Neural cell (in vitro differentiated cells): ENCODE measurements around the gene SLC9C1. TPM values are rescaled to one million over a fixed set of nuclear protein-coding genes. Genes with fewer than 3 reads are reported as not detected.

Source experiments
- H2AFZ ChIP-seq: fragments of 200-600, 300-800 bp; sonication (generic), shearing (Covaris generic); 2 replicates; pipeline ENCODE4 v1.6.0; 2014; ENCODE audit warnings: low read depth, mild to moderate bottlenecking, antibody characterized with exemption, low read length, moderate library complexity
- H3F3A ChIP-seq: fragments of 200-600 bp; shearing (Covaris generic); 2 replicates; pipeline ENCODE4 v1.6.1; 2016; ENCODE audit warnings: mild to moderate bottlenecking, moderate library complexity, mixed read lengths, antibody characterized with exemption, low read length; ENCODE audit not compliant: insufficient read depth, poor library complexity, severe bottlenecking
- H3K27ac ChIP-seq: fragments of 200-600, 300-800 bp; sonication (generic), shearing (Covaris generic); 2 replicates; pipeline ENCODE4 v1.5.1; 2014; ENCODE audit warnings: mild to moderate bottlenecking, low read length, moderate library complexity
- H3K27me3 ChIP-seq: fragments of 300-800, 200-600 bp; sonication (generic), shearing (Covaris generic); 2 replicates; pipeline ENCODE4 v1.6.0; 2014; ENCODE audit warnings: mild to moderate bottlenecking, low read depth, low read length, moderate library complexity; ENCODE audit not compliant: insufficient read depth
- H3K36me3 ChIP-seq: fragments of 300-800, 200-600 bp; sonication (generic), shearing (Covaris generic); 2 replicates; pipeline ENCODE4 v1.5.1; 2014; ENCODE audit warnings: mild to moderate bottlenecking, antibody characterized with exemption, low read length, moderate library complexity; ENCODE audit not compliant: insufficient read depth
- H3K4me2 ChIP-seq: fragments of 300-800, 200-600 bp; sonication (generic), shearing (Covaris generic); 2 replicates; pipeline ENCODE4 v1.6.0; 2014; ENCODE audit warnings: mild to moderate bottlenecking, low read length
- H3K4me3 ChIP-seq: fragments of 300-800, 200-600 bp; sonication (generic), shearing (Covaris generic); 2 replicates; pipeline ENCODE4 v1.5.1; 2014; ENCODE audit warnings: mild to moderate bottlenecking, low read length, moderate library complexity
- H3K79me2 ChIP-seq: fragments of 200-600 bp; shearing (Covaris generic); replicated peaks from 2 replicates; pipeline ENCODE4 v1.6.0; 2014; ENCODE audit warnings: mild to moderate bottlenecking, low read length, moderate library complexity; ENCODE audit not compliant: insufficient read depth
- H3K9ac ChIP-seq: fragments of 300-800, 200-600 bp; sonication (generic), shearing (Covaris generic); 2 replicates; pipeline ENCODE4 v1.6.1; 2016; ENCODE audit warnings: mild to moderate bottlenecking, low read length, mixed read lengths
- H3K9me2 ChIP-seq: fragments of 200-600 bp; shearing (Covaris generic); 2 replicates; pipeline ENCODE4 v1.6.1; 2016; ENCODE audit warnings: mild to moderate bottlenecking, low read length, mixed read lengths; ENCODE audit not compliant: insufficient read depth
- H3K9me3 ChIP-seq: fragments of 200-600, 300-800 bp; sonication (generic), shearing (Covaris generic); 2 replicates; pipeline ENCODE4 v1.6.1; 2016; ENCODE audit warnings: mild to moderate bottlenecking, mixed run types, low read length, moderate library complexity, mixed read lengths
- H4K20me1 ChIP-seq: fragments of 200-600 bp; shearing (Covaris generic); 2 replicates; pipeline ENCODE4 v1.6.1; 2016; ENCODE audit warnings: mild to moderate bottlenecking, mixed run types; ENCODE audit not compliant: insufficient read depth
- CTCF ChIP-seq: fragments of 450-650 bp; IDR thresholded peaks from 2 replicates; pipeline ENCODE4 v1.5.1; 2014; ENCODE audit warnings: antibody characterized with exemption, mild to moderate bottlenecking, moderate library complexity; ENCODE audit not compliant: poor library complexity, severe bottlenecking
- EP300 ChIP-seq: fragments of 450-650 bp; conservative IDR thresholded peaks from 2 replicates; pipeline ENCODE4 v1.6.1; 2014; ENCODE audit warnings: antibody characterized with exemption, mild to moderate bottlenecking, moderate library complexity; ENCODE audit not compliant: poor library complexity, severe bottlenecking
- EZH2 ChIP-seq: fragments of 200-600, 300-800 bp; shearing (Covaris generic), sonication (generic); IDR thresholded peaks from 2 replicates; pipeline ENCODE4 v1.6.1; 2014; ENCODE audit warnings: antibody characterized with exemption, low read length, borderline replicate concordance, mild to moderate bottlenecking; ENCODE audit not compliant: insufficient read depth, poor library complexity, severe bottlenecking
- MXI1 ChIP-seq: fragments of 450-650 bp; conservative IDR thresholded peaks from 2 replicates; pipeline ENCODE4 v1.6.1; 2014; ENCODE audit warnings: antibody characterized with exemption, mild to moderate bottlenecking; ENCODE audit not compliant: poor library complexity, severe bottlenecking
- POLR2AphosphoS5 ChIP-seq: IDR thresholded peaks from 2 replicates; pipeline ENCODE4 v1.6.1; 2012
- RAD21 ChIP-seq: fragments of 450-650 bp; conservative IDR thresholded peaks from 2 replicates; pipeline ENCODE4 v1.6.1; 2014; ENCODE audit warnings: antibody characterized with exemption, mild to moderate bottlenecking, moderate library complexity
- REST ChIP-seq: IDR thresholded peaks from 2 replicates; pipeline ENCODE4 v1.6.1; 2012; ENCODE audit warnings: borderline replicate concordance
- SMC3 ChIP-seq: fragments of 450-650 bp; conservative IDR thresholded peaks from 2 replicates; pipeline ENCODE4 v1.6.1; 2014; ENCODE audit warnings: antibody characterized with exemption, mild to moderate bottlenecking, moderate library complexity; ENCODE audit not compliant: poor library complexity
- TAF1 ChIP-seq: IDR thresholded peaks from 2 replicates; pipeline ENCODE4 v1.6.1; 2012; ENCODE audit warnings: low read depth
- polyA plus RNA-seq: library from polyadenylated mRNA; depleted of rRNA; stranded (reverse); fragments of >200 nt; gene quantifications from 2 replicates; pipeline ENCODE4 v1.2.3, GENCODE V29; 2014

Gene SLC9C1
- polyA plus RNA-seq, 1 donor from 2014 or later = not detected

GRCh38 chr3:112126511-112126911 lies 167.5 kb downstream of the SLC9C1 start:
- Histone ChIP-seq H3K36me3 (no peaks in the 10 kb centered on the region), H3F3A (no peaks in the 10 kb centered on the region), H3K9me3 (no peaks in the 10 kb centered on the region), H3K4me2 (no peak overlapping the region), H4K20me1 (no peaks in the 10 kb centered on the region), H3K9ac (no peak overlapping the region), H2AFZ (no peak overlapping the region), H3K27me3 (no peaks in the 10 kb centered on the region), H3K27ac (no peak overlapping the region), H3K9me2 (no peaks in the 10 kb centered on the region), H3K79me2 (no peaks in the 10 kb centered on the region), H3K4me3 (no peak overlapping the region)
- TF ChIP-seq REST = no peak
- TF ChIP-seq SMC3 = no peak
- TF ChIP-seq CTCF = no peak
- TF ChIP-seq RAD21 = no peak
- TF ChIP-seq POLR2AphosphoS5 = no peak
- TF ChIP-seq TAF1 = no peak
- TF ChIP-seq EZH2 = no peak
- no peak for TF ChIP-seq MXI1
- TF ChIP-seq EP300 = no peak

- H3K79me2 ChIP-seq = no peaks in the 10 kb centered on the region
- no peak overlapping the region for H3K4me2 ChIP-seq
- no peaks in the 10 kb centered on the region for H3K27me3 ChIP-seq
- no peaks in the 10 kb centered on the region for H3K9me3 ChIP-seq
- H3K4me3 ChIP-seq = no peak overlapping the region
- TF ChIP-seq POLR2AphosphoS5 (no peak), RAD21 (no peak), EZH2 (no peak), TAF1 (no peak), MXI1 (no peak), REST (no peak), SMC3 (no peak), CTCF (no peak), EP300 (no peak)
- H3K36me3 ChIP-seq = no peaks in the 10 kb centered on the region
- H3K9me2 ChIP-seq = no peaks in the 10 kb centered on the region
- no peaks in the 10 kb centered on the region for H3F3A ChIP-seq
- no peak overlapping the region for H3K27ac ChIP-seq
- H3K9ac ChIP-seq = no peak overlapping the region
- H4K20me1 ChIP-seq = no peaks in the 10 kb centered on the region
- H2AFZ ChIP-seq = no peak overlapping the region
Observed at GRCh38 chr3:112124907-112125607, 169.0 kb downstream of the SLC9C1 start.
